RWPE2 (cell line): ENCODE measurements around the gene IGF2R.
"Not testable (repeated sequence)": the region's sequence is repeated elsewhere in the genome, so short reads cannot be mapped to it uniquely, and the experiment has no call there.

Experiments
- ATAC-seq: fragments of 200-7000 bp; cut with Tn5 transposase; 3 replicates; pipeline ENCODE4 v1.9.1; 2021; ENCODE audit warnings: low read depth
- DNase-seq: peaks from one replicate; pipeline ENCODE4 v3.0.0-alpha.2; 2020; ENCODE audit warnings: low spot score
- H3K27ac ChIP-seq: fragments of 450-650 bp; 2 replicates; pipeline ENCODE4 v1.5.1; 2017; ENCODE audit warnings: mild to moderate bottlenecking; ENCODE audit not compliant: poor library complexity, severe bottlenecking
- H3K27me3 ChIP-seq: fragments of 250-450 bp; sonication (Bioruptor Pico); 2 replicates; pipeline ENCODE4 v1.5.1; 2021; ENCODE audit warnings: mild to moderate bottlenecking, moderate library complexity; ENCODE audit not compliant: insufficient read depth, poor library complexity, severe bottlenecking
- H3K36me3 ChIP-seq: fragments of 250-450 bp; sonication (Bioruptor Pico); 2 replicates; pipeline ENCODE4 v1.5.1; 2020; ENCODE audit warnings: low read depth, mild to moderate bottlenecking, moderate library complexity
- H3K4me1 ChIP-seq: fragments of 250-450 bp; sonication (Bioruptor Pico); 2 replicates; pipeline ENCODE4 v1.5.1; 2021; ENCODE audit warnings: mild to moderate bottlenecking, moderate library complexity; ENCODE audit not compliant: insufficient read depth, poor library complexity, severe bottlenecking
- H3K4me3 ChIP-seq: fragments of 250-450 bp; sonication (Bioruptor Pico); 2 replicates; pipeline ENCODE4 v1.5.1; 2021; ENCODE audit warnings: mild to moderate bottlenecking, moderate library complexity; ENCODE audit not compliant: severe bottlenecking
- H3K9me3 ChIP-seq: fragments of 250-450 bp; sonication (Bioruptor Pico); 2 replicates; pipeline ENCODE4 v1.5.1; 2021; ENCODE audit warnings: mild to moderate bottlenecking, moderate library complexity; ENCODE audit not compliant: severe bottlenecking
- CTCF ChIP-seq: fragments of 450-650 bp; IDR thresholded peaks from one replicate; pipeline ENCODE4 v1.5.1; 2017; ENCODE audit warnings: mild to moderate bottlenecking, moderate library complexity; ENCODE audit not compliant: poor library complexity, severe bottlenecking

The IGF2R gene

GRCh38 chr6:159964046-159964445, 4.8 kb upstream of the IGF2R start:
- Histone ChIP-seq H3K4me1 (peaks cover 30% of the 10 kb centered on the region), H3K4me3 (no peak overlapping the region), H3K36me3 (no peaks in the 10 kb centered on the region), H3K9me3 (no peaks in the 10 kb centered on the region), H3K27ac (no peak overlapping the region), H3K27me3 (no peaks in the 10 kb centered on the region)
- DNase-seq (no peak), ATAC-seq (no peak)
- no peak for TF ChIP-seq CTCF

- H3K4me1 ChIP-seq = peaks cover 36% of the 10 kb centered on the region
- peak overlapping the region; percentile 94 for H3K27ac ChIP-seq
- no peak for TF ChIP-seq CTCF
- no peak for ATAC-seq
- H3K4me3 ChIP-seq = no peak overlapping the region
- no peak for DNase-seq
- H3K27me3 ChIP-seq = no peaks in the 10 kb centered on the region
- H3K9me3 ChIP-seq = no peaks in the 10 kb centered on the region
- H3K36me3 ChIP-seq = no peaks in the 10 kb centered on the region
These were observed 2.5 kb upstream of the IGF2R start for GRCh38 chr6:159966339-159966738.

GRCh38 chr6:159966981-159967380, 1.9 kb upstream of the IGF2R start:
- no peaks in the 10 kb centered on the region for H3K9me3 ChIP-seq
- no peak for TF ChIP-seq CTCF
- no peaks in the 10 kb centered on the region for H3K27me3 ChIP-seq
- H3K36me3 ChIP-seq = no peaks in the 10 kb centered on the region
- DNase-seq = no peak
- peak; percentile 74 for ATAC-seq
- H3K4me3 ChIP-seq = no peak overlapping the region
- peak overlapping the region; percentile 94 for H3K27ac ChIP-seq
- peaks cover 31% of the 10 kb centered on the region for H3K4me1 ChIP-seq

- H3K27ac ChIP-seq = peak overlapping the region; percentile 94
- not testable (repeated sequence) for H3K36me3 ChIP-seq, H3K4me3 ChIP-seq, H3K27me3 ChIP-seq, H3K9me3 ChIP-seq, ATAC-seq, DNase-seq
- H3K4me1 ChIP-seq = peaks cover 31% of the 10 kb centered on the region
These were observed 1.3 kb upstream of the IGF2R start for GRCh38 chr6:159967621-159968020.

GRCh38 chr6:159969204-159969912, 476 bp downstream of the IGF2R start:
- Histone ChIP-seq H3K4me3 (peak overlapping the region; percentile 95), H3K36me3 (no peaks in the 10 kb centered on the region), H3K27me3 (no peaks in the 10 kb centered on the region), H3K9me3 (no peaks in the 10 kb centered on the region), H3K4me1 (peaks cover 40% of the 10 kb centered on the region), H3K27ac (peak overlapping the region; percentile 94)
- ATAC-seq = peak; percentile 26; the same call in 2 of the 3 replicates
- no peak for TF ChIP-seq CTCF
- DNase-seq = no peak
